Mononuclear cell (primary cell): ENCODE results near the gene RSU1. TPM values are rescaled to one million over a fixed set of nuclear protein-coding genes. Genes with fewer than 3 reads are reported as not detected.
A peak's percentile ranks its signal among the peaks of the same experiment; 100 is the strongest.

Source experiments
- H3K27me3 ChIP-seq: 2 replicates; pipeline ENCODE4 v1.6.0; 2011; ENCODE audit warnings: low read length, control low read depth; ENCODE audit not compliant: insufficient read depth
- H3K4me1 ChIP-seq: 2 replicates; pipeline ENCODE4 v1.5.1; 2011; ENCODE audit warnings: mild to moderate bottlenecking, low read length, control low read depth; ENCODE audit not compliant: insufficient read depth
- H3K4me3 ChIP-seq: 2 replicates; pipeline ENCODE4 v1.5.1; 2011; ENCODE audit warnings: mild to moderate bottlenecking, low read length, moderate library complexity
- H3K9me3 ChIP-seq: 2 replicates; pipeline ENCODE4 v1.5.1; 2011; ENCODE audit warnings: low read depth, mild to moderate bottlenecking, control low read depth, low read length
- total RNA-seq: library from RNA; depleted of rRNA; stranded (reverse); fragments of >200 nt; gene quantifications from one replicate; pipeline ENCODE4 v1.2.3, GENCODE V29; 2012

Gene RSU1
- 80.0 TPM for total RNA-seq

GRCh38 chr10:16817125-16818019, at the start of gene RSU1:
Gene RSU1, minus strand, starts transcription at chr10:16817424. Its CDS starts 343 bp downstream, at chr10:16817081.
- H3K27me3 ChIP-seq, result no peaks in the 10 kb centered on the region
- H3K9me3 ChIP-seq, result peaks cover 3% of the 10 kb centered on the region
- peaks cover 44% of the 10 kb centered on the region for H3K4me1 ChIP-seq
- peak within 1 kb of the TSS; percentile 47 for H3K4me3 ChIP-seq

GRCh38 chr10:16866541-16867275, 49.5 kb upstream of the RSU1 start:
- H3K9me3 ChIP-seq, result no peaks in the 10 kb centered on the region
- no peaks in the 10 kb centered on the region for H3K27me3 ChIP-seq
- H3K4me1 ChIP-seq, result no peaks in the 10 kb centered on the region
- no peak overlapping the region for H3K4me3 ChIP-seq

- H3K4me3 ChIP-seq, result no peak overlapping the region
- no peaks in the 10 kb centered on the region for H3K4me1 ChIP-seq
- H3K9me3 ChIP-seq, result no peaks in the 10 kb centered on the region
- no peaks in the 10 kb centered on the region for H3K27me3 ChIP-seq
Measured at GRCh38 chr10:16865766-16866165, 48.5 kb upstream of the RSU1 start.

- Histone ChIP-seq H3K27me3 (no peaks in the 10 kb centered on the region), H3K4me1 (no peaks in the 10 kb centered on the region), H3K9me3 (no peaks in the 10 kb centered on the region), H3K4me3 (no peak overlapping the region)
Measured at GRCh38 chr10:16863766-16864165, 46.5 kb upstream of the RSU1 start.

- H3K4me3 ChIP-seq, result no peak overlapping the region
- H3K27me3 ChIP-seq, result no peaks in the 10 kb centered on the region
- no peaks in the 10 kb centered on the region for H3K4me1 ChIP-seq
- H3K9me3 ChIP-seq, result no peaks in the 10 kb centered on the region
Measured at GRCh38 chr10:16857419-16857818, 40.2 kb upstream of the RSU1 start.

GRCh38 chr10:16856567-16856966, 39.3 kb upstream of the RSU1 start:
- Histone ChIP-seq H3K4me1 (no peaks in the 10 kb centered on the region), H3K4me3 (no peak overlapping the region), H3K27me3 (no peaks in the 10 kb centered on the region), H3K9me3 (no peaks in the 10 kb centered on the region)

- no peaks in the 10 kb centered on the region for H3K27me3 ChIP-seq
- H3K9me3 ChIP-seq, result no peaks in the 10 kb centered on the region
- no peaks in the 10 kb centered on the region for H3K4me1 ChIP-seq
- H3K4me3 ChIP-seq, result no peak overlapping the region
Measured at GRCh38 chr10:16856092-16856491, 38.9 kb upstream of the RSU1 start.

- H3K4me3 ChIP-seq, result no peak overlapping the region
- H3K27me3 ChIP-seq, result no peaks in the 10 kb centered on the region
- H3K9me3 ChIP-seq, result no peaks in the 10 kb centered on the region
- H3K4me1 ChIP-seq, result no peaks in the 10 kb centered on the region
Measured at GRCh38 chr10:16854623-16855022, 37.4 kb upstream of the RSU1 start.

- Histone ChIP-seq H3K27me3 (no peaks in the 10 kb centered on the region), H3K4me1 (no peaks in the 10 kb centered on the region), H3K4me3 (no peak overlapping the region), H3K9me3 (no peaks in the 10 kb centered on the region)
Measured at GRCh38 chr10:16853809-16854208, 36.6 kb upstream of the RSU1 start.

- no peaks in the 10 kb centered on the region for H3K9me3 ChIP-seq
- H3K27me3 ChIP-seq, result no peaks in the 10 kb centered on the region
- no peak overlapping the region for H3K4me3 ChIP-seq
- no peaks in the 10 kb centered on the region for H3K4me1 ChIP-seq
Measured at GRCh38 chr10:16853201-16853600, 36.0 kb upstream of the RSU1 start.

GRCh38 chr10:16852624-16853023, 35.4 kb upstream of the RSU1 start:
- Histone ChIP-seq H3K9me3 (no peaks in the 10 kb centered on the region), H3K27me3 (no peaks in the 10 kb centered on the region), H3K4me1 (no peaks in the 10 kb centered on the region), H3K4me3 (no peak overlapping the region)

- H3K27me3 ChIP-seq, result no peaks in the 10 kb centered on the region
- H3K4me3 ChIP-seq, result no peak overlapping the region
- H3K4me1 ChIP-seq, result no peaks in the 10 kb centered on the region
- no peaks in the 10 kb centered on the region for H3K9me3 ChIP-seq
Measured at GRCh38 chr10:16848562-16849154, 31.4 kb upstream of the RSU1 start.

- H3K27me3 ChIP-seq, result no peaks in the 10 kb centered on the region
- H3K9me3 ChIP-seq, result no peaks in the 10 kb centered on the region
- no peaks in the 10 kb centered on the region for H3K4me1 ChIP-seq
- H3K4me3 ChIP-seq, result no peak overlapping the region
Measured at GRCh38 chr10:16847644-16848043, 30.4 kb upstream of the RSU1 start.

- H3K4me3 ChIP-seq, result no peak overlapping the region
- H3K9me3 ChIP-seq, result no peaks in the 10 kb centered on the region
- no peaks in the 10 kb centered on the region for H3K4me1 ChIP-seq
- no peaks in the 10 kb centered on the region for H3K27me3 ChIP-seq
Measured at GRCh38 chr10:16845248-16845647, 28.0 kb upstream of the RSU1 start.

- H3K4me1 ChIP-seq, result no peaks in the 10 kb centered on the region
Measured at GRCh38 chr10:16843252-16843870, 26.1 kb upstream of the RSU1 start.

More at GRCh38 chr10:16843252-16843870, 26.1 kb upstream of the RSU1 start:
- H3K4me3 ChIP-seq, result no peak overlapping the region
- no peaks in the 10 kb centered on the region for H3K27me3 ChIP-seq
- H3K9me3 ChIP-seq, result no peaks in the 10 kb centered on the region
